Transverse colon (tissue), 4 donors: ENCODE results near the gene TTC22.

Experiments used
- CTCF ChIP-seq, 5 experiments: fragments of 200-600 bp in 3 of 5; fragments of 450-650 bp in 2 of 5; sonication (generic) in 3 of 5; IDR thresholded peaks; 1 replicate in 2 of 5; 2 replicates in 3 of 5; pipeline ENCODE4 v1.5.1; 2016 to 2017; ENCODE audit warnings: antibody characterized with exemption in 5 of 5, inconsistent platforms in 3 of 5, mild to moderate bottlenecking in 2 of 5, moderate library complexity in 1 of 5
- POLR2AphosphoS5 ChIP-seq, 3 donors: sonication (generic); formaldehyde crosslinking; IDR thresholded peaks; one replicate each; pipeline ENCODE4 v1.6.1; 2016; ENCODE audit warnings: antibody characterized with exemption in 3 of 3

DNA sequence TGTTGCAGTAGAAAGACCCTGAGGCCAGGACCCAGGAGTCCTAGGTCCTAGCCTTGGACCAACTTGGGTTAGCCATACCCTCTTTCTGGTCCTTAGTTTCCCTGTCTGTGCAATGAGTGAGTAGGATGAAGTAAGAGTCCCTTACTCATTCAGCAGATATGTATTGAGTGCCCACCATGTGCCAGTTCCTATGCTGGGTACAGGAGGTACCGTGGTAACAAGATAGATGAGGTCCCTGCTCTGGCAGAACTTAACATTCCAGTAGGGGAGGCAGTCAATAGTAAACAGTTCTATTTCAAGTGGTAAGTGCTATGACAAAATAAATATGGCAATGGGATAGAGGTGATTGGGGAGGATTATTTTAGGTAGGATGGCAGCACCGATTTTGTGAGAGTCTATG, 18.5 kb downstream of the TTC22 start:
- TF ChIP-seq POLR2AphosphoS5 (IDR thresholded peaks at IDR 0.05) (no peak), CTCF (IDR thresholded peaks at IDR 0.05) (no peak)
